ENCODE results near the gene CAMK1.
A peak's percentile ranks its signal among the peaks of the same experiment; 100 is the strongest.

GRCh38 chr3:9739181-9739580 is 30.6 kb downstream of the CAMK1 start:
- TF ChIP-seq POLR2A (IDR thresholded peaks at IDR 0.05) (no peak), POLR2AphosphoS5 (IDR thresholded peaks at IDR 0.05) (peak in 1 of 3 donors; percentile 42), CTCF (IDR thresholded peaks at IDR 0.05 in 8 of 11, conservative IDR thresholded peaks at IDR 0.05 in 3 of 11) (no peak)
